ENCODE results near the gene MAPK10. TPM values are rescaled to one million over a fixed set of nuclear protein-coding genes. Genes with fewer than 3 reads are reported as not detected.

The MAPK10 gene
- total and polyA plus RNA-seq, 2 experiments from 2014 or later: 3.6 to 8.1 TPM

DNA sequence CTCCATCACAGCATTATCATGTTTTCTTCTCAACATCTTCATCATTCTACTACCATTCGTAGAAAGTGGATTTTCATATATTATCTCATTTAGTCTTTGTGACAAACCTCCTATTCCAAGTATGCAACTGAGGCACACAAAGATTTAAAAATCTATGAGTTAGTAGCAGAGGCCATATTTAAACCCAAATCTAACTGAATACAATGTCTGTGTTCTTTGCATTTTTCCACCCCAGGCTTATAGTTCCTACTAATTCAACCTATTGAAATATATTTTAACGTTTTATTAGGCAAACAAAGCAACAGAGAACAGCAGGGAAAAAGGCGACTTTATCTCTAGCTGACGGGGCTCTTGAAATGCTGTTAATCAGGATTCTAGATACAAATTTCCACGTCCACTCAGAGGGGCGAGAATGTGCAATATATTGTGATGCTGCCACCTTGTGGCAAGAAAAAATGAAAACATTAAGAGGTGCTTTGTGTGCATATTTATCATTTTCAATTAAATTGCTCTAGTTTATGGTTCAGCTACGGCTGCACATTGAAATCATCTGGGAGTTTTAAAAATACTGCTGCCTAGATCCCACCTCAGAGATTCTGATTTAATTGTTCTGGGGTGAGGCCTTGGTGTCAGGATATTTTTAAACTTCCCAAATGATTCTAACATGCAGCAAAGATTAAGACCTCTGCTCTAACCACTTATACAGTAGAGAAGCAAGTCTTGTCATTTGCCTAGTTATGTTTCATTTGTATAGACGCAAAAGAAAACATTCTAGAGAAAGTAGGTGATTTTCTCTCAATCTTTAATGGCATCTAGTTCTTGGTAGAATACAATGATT is 315.9 kb downstream of the MAPK10 start:
- H3K27ac Mint-ChIP-seq: no peak overlapping the region
- H3K4me2 ChIP-seq: no peak overlapping the region
- peak; percentile 63 for DNase-seq (ENCODE audit: low spot score)

DNA sequence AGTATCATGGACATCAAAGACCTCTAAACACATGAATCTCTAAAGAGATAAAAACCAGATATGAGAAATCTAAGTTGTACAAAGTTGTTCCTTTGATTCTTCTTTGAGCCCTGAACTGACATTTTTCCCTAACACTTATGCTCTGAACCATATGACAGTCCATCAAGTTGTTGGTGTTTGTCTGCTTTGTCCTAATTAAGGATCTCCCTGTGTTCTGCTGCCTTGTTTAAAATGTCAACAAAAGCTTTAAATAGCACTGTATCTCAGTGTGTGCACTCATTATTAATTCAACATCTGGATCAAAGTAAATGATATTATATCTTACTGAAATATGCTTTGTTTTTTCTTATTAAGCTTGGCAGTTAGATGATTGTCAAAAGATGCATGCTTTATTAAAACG is 321.8 kb downstream of the MAPK10 start:
- Histone ChIP-seq H3K4me2 (no peak overlapping the region), H3K36me3 (ENCODE audit: insufficient read depth) (no peaks in the 10 kb centered on the region), H4K20me1 (replicated peaks; ENCODE audit: insufficient read depth) (no peaks in the 10 kb centered on the region), H3K4me1 (ENCODE audit: insufficient read depth) (peaks cover 7% of the 10 kb centered on the region; the same call in 1 of the 2 replicates), H3K79me2 (replicated peaks; ENCODE audit: insufficient read depth) (no peaks in the 10 kb centered on the region), H3K27me3 (ENCODE audit: insufficient read depth) (no peaks in the 10 kb centered on the region), H2AFZ (no peak overlapping the region), H3F3A (replicated peaks; ENCODE audit: low read depth) (no peaks in the 10 kb centered on the region), H3K9me2 (ENCODE audit: insufficient read depth) (no peaks in the 10 kb centered on the region), H3K27ac (ENCODE audit: low read depth) (no peak overlapping the region), H3K4me3 (no peak overlapping the region)
- no peak overlapping the region for H3K27ac Mint-ChIP-seq
- H3K4me1 Mint-ChIP-seq: peaks cover 10% of the 10 kb centered on the region
- H3K36me3 Mint-ChIP-seq (ENCODE audit: low read depth): no peaks in the 10 kb centered on the region
- no peak overlapping the region for H3K4me3 Mint-ChIP-seq
- H3K27me3 Mint-ChIP-seq (ENCODE audit: insufficient read depth, low read depth, poor library complexity): no peaks in the 10 kb centered on the region
- DNase-seq (ENCODE audit: low spot score) (no peak), ATAC-seq (no peak)
- no peak for TF ChIP-seq CREB1 (CRISPR knock-in tag; IDR thresholded peaks at IDR 0.05; ENCODE audit: low read depth)
- TF ChIP-seq POLR2AphosphoS5 (IDR thresholded peaks at IDR 0.05; ENCODE audit: low read depth): no peak
- TF ChIP-seq, protein P1, sequence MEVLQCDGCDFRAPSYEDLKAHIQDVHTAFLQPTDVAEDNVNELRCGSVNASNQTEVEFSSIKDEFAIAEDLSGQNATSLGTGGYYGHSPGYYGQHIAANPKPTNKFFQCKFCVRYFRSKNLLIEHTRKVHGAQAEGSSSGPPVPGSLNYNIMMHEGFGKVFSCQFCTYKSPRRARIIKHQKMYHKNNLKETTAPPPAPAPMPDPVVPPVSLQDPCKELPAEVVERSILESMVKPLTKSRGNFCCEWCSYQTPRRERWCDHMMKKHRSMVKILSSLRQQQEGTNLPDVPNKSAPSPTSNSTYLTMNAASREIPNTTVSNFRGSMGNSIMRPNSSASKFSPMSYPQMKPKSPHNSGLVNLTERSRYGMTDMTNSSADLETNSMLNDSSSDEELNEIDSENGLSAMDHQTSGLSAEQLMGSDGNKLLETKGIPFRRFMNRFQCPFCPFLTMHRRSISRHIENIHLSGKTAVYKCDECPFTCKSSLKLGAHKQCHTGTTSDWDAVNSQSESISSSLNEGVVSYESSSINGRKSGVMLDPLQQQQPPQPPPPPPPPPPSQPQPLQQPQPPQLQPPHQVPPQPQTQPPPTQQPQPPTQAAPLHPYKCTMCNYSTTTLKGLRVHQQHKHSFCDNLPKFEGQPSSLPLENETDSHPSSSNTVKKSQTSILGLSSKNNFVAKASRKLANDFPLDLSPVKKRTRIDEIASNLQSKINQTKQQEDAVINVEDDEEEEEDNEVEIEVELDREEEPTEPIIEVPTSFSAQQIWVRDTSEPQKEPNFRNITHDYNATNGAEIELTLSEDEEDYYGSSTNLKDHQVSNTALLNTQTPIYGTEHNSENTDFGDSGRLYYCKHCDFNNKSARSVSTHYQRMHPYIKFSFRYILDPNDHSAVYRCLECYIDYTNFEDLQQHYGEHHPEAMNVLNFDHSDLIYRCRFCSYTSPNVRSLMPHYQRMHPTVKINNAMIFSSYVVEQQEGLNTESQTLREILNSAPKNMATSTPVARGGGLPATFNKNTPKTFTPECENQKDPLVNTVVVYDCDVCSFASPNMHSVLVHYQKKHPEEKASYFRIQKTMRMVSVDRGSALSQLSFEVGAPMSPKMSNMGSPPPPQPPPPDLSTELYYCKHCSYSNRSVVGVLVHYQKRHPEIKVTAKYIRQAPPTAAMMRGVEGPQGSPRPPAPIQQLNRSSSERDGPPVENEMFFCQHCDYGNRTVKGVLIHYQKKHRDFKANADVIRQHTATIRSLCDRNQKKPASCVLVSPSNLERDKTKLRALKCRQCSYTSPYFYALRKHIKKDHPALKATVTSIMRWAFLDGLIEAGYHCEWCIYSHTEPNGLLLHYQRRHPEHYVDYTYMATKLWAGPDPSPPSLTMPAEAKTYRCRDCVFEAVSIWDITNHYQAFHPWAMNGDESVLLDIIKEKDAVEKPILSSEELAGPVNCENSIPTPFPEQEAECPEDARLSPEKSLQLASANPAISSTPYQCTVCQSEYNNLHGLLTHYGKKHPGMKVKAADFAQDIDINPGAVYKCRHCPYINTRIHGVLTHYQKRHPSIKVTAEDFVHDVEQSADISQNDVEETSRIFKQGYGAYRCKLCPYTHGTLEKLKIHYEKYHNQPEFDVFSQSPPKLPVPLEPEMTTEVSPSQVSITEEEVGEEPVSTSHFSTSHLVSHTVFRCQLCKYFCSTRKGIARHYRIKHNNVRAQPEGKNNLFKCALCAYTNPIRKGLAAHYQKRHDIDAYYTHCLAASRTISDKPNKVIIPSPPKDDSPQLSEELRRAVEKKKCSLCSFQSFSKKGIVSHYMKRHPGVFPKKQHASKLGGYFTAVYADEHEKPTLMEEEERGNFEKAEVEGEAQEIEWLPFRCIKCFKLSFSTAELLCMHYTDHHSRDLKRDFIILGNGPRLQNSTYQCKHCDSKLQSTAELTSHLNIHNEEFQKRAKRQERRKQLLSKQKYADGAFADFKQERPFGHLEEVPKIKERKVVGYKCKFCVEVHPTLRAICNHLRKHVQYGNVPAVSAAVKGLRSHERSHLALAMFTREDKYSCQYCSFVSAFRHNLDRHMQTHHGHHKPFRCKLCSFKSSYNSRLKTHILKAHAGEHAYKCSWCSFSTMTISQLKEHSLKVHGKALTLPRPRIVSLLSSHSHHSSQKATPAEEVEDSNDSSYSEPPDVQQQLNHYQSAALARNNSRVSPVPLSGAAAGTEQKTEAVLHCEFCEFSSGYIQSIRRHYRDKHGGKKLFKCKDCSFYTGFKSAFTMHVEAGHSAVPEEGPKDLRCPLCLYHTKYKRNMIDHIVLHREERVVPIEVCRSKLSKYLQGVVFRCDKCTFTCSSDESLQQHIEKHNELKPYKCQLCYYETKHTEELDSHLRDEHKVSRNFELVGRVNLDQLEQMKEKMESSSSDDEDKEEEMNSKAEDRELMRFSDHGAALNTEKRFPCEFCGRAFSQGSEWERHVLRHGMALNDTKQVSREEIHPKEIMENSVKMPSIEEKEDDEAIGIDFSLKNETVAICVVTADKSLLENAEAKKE (CRISPR knock-in tag; IDR thresholded peaks at IDR 0.05): no peak
- H3K9me3 Mint-ChIP-seq: no peaks in the 10 kb centered on the region; the same call in 2 of the 3 replicates

More for the DNA sequence above, 315.9 kb downstream of the MAPK10 start:
- H2AFZ ChIP-seq: no peak overlapping the region
- no peaks in the 10 kb centered on the region for H3K36me3 ChIP-seq (ENCODE audit: insufficient read depth)
- TF ChIP-seq POLR2AphosphoS5 (IDR thresholded peaks at IDR 0.05; ENCODE audit: low read depth): no peak
- no peak for TF ChIP-seq ZNF331 (CRISPR knock-in tag; IDR thresholded peaks at IDR 0.05; ENCODE audit: low read depth)
- TF ChIP-seq EZH2phosphoT487 (IDR thresholded peaks at IDR 0.05; ENCODE audit: unreplicated experiment): no peak
- no peak for TF ChIP-seq ZNF114 (CRISPR knock-in tag; IDR thresholded peaks at IDR 0.05)
- TF ChIP-seq, protein P2, sequence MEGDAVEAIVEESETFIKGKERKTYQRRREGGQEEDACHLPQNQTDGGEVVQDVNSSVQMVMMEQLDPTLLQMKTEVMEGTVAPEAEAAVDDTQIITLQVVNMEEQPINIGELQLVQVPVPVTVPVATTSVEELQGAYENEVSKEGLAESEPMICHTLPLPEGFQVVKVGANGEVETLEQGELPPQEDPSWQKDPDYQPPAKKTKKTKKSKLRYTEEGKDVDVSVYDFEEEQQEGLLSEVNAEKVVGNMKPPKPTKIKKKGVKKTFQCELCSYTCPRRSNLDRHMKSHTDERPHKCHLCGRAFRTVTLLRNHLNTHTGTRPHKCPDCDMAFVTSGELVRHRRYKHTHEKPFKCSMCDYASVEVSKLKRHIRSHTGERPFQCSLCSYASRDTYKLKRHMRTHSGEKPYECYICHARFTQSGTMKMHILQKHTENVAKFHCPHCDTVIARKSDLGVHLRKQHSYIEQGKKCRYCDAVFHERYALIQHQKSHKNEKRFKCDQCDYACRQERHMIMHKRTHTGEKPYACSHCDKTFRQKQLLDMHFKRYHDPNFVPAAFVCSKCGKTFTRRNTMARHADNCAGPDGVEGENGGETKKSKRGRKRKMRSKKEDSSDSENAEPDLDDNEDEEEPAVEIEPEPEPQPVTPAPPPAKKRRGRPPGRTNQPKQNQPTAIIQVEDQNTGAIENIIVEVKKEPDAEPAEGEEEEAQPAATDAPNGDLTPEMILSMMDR (conservative IDR thresholded peaks at IDR 0.05; ENCODE audit: low read depth in 2 of 2): peak; percentile 75 to 83
- H3K27ac ChIP-seq (ENCODE audit: low read depth): no peak overlapping the region
- H3K9me3 Mint-ChIP-seq: no peaks in the 10 kb centered on the region; the same call in 2 of the 3 replicates
- H3F3A ChIP-seq (replicated peaks; ENCODE audit: low read depth): no peaks in the 10 kb centered on the region
- no peaks in the 10 kb centered on the region for H3K4me1 ChIP-seq (ENCODE audit: insufficient read depth)
- H3K27me3 ChIP-seq (ENCODE audit: insufficient read depth): no peaks in the 10 kb centered on the region
- H3K36me3 Mint-ChIP-seq (ENCODE audit: low read depth): no peaks in the 10 kb centered on the region
- no peak overlapping the region for H3K4me3 ChIP-seq
- H3K4me3 Mint-ChIP-seq: no peak overlapping the region
- H3K27me3 Mint-ChIP-seq (ENCODE audit: insufficient read depth, low read depth, poor library complexity): no peaks in the 10 kb centered on the region
- no peaks in the 10 kb centered on the region for H3K79me2 ChIP-seq (replicated peaks; ENCODE audit: insufficient read depth)
- H3K4me1 Mint-ChIP-seq: peaks cover 7% of the 10 kb centered on the region; the same call in 2 of the 3 replicates
- H3K9me2 ChIP-seq (ENCODE audit: insufficient read depth): no peaks in the 10 kb centered on the region
- ATAC-seq: peak; percentile 60
- H4K20me1 ChIP-seq (replicated peaks; ENCODE audit: insufficient read depth): no peaks in the 10 kb centered on the region

Measured in GM23338 (cell line).